GM21381 (cell line): ENCODE data around the gene REELD1.

ENCODE experiments used
- ATAC-seq: cut with Tn5 transposase; IDR thresholded peaks from one replicate; pipeline ENCODE4 v1.9.1; 2021; ENCODE audit warnings: mild to moderate bottlenecking, moderate library complexity; ENCODE audit not compliant: unreplicated experiment

Gene REELD1

GRCh38 chr4:146263793-146264192 is 49.5 kb downstream of the REELD1 start:
- no peak for ATAC-seq

GRCh38 chr4:146265950-146266490 is 51.7 kb downstream of the REELD1 start:
- no peak for ATAC-seq

GRCh38 chr4:146267826-146268225 is 53.5 kb downstream of the REELD1 start:
- no peak for ATAC-seq

GRCh38 chr4:146269228-146269653 is 54.9 kb downstream of the REELD1 start:
- ATAC-seq, result peak; percentile 51

GRCh38 chr4:146271466-146271865 is 57.1 kb downstream of the REELD1 start:
- ATAC-seq, result no peak

- ATAC-seq, result peak; percentile 60
Observed at GRCh38 chr4:146273204-146273901, 59.0 kb downstream of the REELD1 start.

- ATAC-seq, result no peak
Observed at GRCh38 chr4:146274774-146275173, 60.4 kb downstream of the REELD1 start.

GRCh38 chr4:146275370-146275769 is 61.0 kb downstream of the REELD1 start:
- no peak for ATAC-seq

- no peak for ATAC-seq
Observed at GRCh38 chr4:146278986-146279385, 64.6 kb downstream of the REELD1 start.
